Measurements from ENCODE around the gene ATRIP. TPM values are rescaled to one million over a fixed set of nuclear protein-coding genes. Genes with fewer than 3 reads are reported as not detected.

The ATRIP gene
- total RNA-seq, 6 experiments from 2014 or later: 7.0 to 10.5 (median 8.2) TPM

DNA sequence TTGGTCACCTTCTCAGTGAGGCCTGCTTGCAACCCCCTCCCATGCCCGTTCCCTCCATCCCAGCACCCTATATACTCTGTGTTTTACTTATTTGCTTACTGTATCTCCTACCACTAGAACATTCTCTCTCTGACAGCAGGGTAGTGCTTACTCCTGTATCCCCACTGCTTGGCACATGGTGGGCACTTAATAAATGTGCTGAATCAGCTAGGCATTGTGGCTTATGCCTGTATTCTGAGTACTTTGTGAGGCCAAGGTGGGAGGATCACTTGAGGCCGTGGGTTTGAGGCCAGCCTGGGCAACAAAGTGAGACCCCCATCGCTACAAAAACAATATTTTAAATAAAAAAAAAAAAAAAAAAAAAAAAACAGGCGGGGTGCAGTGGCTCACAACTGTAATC, 65.0 kb downstream of the ATRIP start:
- TF ChIP-seq, protein P1, sequence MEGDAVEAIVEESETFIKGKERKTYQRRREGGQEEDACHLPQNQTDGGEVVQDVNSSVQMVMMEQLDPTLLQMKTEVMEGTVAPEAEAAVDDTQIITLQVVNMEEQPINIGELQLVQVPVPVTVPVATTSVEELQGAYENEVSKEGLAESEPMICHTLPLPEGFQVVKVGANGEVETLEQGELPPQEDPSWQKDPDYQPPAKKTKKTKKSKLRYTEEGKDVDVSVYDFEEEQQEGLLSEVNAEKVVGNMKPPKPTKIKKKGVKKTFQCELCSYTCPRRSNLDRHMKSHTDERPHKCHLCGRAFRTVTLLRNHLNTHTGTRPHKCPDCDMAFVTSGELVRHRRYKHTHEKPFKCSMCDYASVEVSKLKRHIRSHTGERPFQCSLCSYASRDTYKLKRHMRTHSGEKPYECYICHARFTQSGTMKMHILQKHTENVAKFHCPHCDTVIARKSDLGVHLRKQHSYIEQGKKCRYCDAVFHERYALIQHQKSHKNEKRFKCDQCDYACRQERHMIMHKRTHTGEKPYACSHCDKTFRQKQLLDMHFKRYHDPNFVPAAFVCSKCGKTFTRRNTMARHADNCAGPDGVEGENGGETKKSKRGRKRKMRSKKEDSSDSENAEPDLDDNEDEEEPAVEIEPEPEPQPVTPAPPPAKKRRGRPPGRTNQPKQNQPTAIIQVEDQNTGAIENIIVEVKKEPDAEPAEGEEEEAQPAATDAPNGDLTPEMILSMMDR (IDR thresholded peaks at IDR 0.05): no peak
- Mint-ChIP-seq H3K4me1 (ENCODE audit: low read depth) (peaks cover 12% of the 10 kb centered on the region), H3K27me3 (ENCODE audit: insufficient read depth) (peaks cover 2% of the 10 kb centered on the region; the same call in 1 of the 2 replicates), H3K27ac (no peak overlapping the region), H3K36me3 (ENCODE audit: low read depth) (no peaks in the 10 kb centered on the region), H3K9me3 (no peaks in the 10 kb centered on the region), H3K4me3 (no peak overlapping the region)
- no peak for DNase-seq

DNA sequence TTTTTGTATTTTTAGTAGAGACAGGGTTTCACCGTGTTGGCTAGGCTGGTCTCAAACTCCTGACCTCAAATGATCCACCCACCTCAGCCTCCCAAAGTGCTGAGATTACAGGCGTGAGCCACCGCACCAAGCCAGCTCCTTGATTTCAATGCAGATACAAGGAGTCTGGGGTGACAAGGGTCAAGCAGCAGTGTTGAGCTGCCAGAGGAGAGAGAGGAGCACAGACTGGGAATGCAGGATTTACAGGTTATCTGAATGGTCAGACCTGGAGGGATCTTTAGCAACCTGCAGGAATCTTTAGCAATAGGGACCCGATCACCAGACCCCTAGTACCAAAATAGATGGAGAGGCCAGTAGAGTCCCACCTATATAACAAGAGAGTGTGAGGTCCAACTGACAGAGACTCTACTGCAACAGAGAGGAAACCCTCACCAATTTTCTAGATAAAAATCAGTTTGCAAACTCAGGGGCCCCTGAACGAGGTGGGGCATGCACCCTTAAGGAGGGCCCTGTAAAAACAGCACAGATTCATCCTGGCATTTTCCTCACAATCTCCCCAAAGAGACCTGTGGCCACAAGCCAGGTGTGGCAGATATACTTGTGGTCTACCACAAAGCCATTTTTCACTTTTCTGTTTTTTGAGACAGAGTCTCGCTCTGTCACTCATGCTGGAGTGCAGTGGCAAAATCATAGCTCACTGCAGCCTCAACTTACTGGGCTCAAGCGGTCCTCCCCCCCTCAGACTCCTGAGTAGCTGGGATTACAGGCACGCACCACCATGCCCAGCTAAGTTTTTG, 68.1 kb downstream of the ATRIP start:
- Mint-ChIP-seq H3K27ac (no peak overlapping the region), H3K4me3 (no peak overlapping the region), H3K27me3 (ENCODE audit: insufficient read depth) (peaks cover 2% of the 10 kb centered on the region), H3K9me3 (no peaks in the 10 kb centered on the region), H3K36me3 (ENCODE audit: low read depth) (no peaks in the 10 kb centered on the region), H3K4me1 (ENCODE audit: low read depth) (no peaks in the 10 kb centered on the region)
- no peak for DNase-seq
- TF ChIP-seq, protein P1 (IDR thresholded peaks at IDR 0.05): no peak

Other genes with a start within 250 kb of the ATRIP start
- not detected for gene CAMP, start 223.2 kb upstream of the ATRIP start, total RNA-seq (2021; fragmentation: NEBNext Ultra II Directional; extraction: Animal tissue kit (Norgen Biotek cat#: 25700))
- 1 to 10 TPM; 2.4 to 3.5 (median 2.9) TPM for gene ZNF589, start 205.6 kb upstream of the ATRIP start, total RNA-seq (2021; fragmentation: NEBNext Ultra II Directional; extraction: Animal tissue kit (Norgen Biotek cat#: 25700))
- 10 to 100 TPM; 18.7 to 25.9 (median 21.4) TPM for gene NME6, start 145.4 kb upstream of the ATRIP start, total RNA-seq (2021; fragmentation: NEBNext Ultra II Directional; extraction: Animal tissue kit (Norgen Biotek cat#: 25700))
- gene SPINK8, start 113.1 kb upstream of the ATRIP start, total RNA-seq (2021; fragmentation: NEBNext Ultra II Directional; extraction: Animal tissue kit (Norgen Biotek cat#: 25700)): not detected
- not detected for gene FBXW12, start 74.5 kb upstream of the ATRIP start, total RNA-seq (2021; fragmentation: NEBNext Ultra II Directional; extraction: Animal tissue kit (Norgen Biotek cat#: 25700))
- 10 to 100 TPM; 11.1 to 15.5 (median 12.8) TPM for gene PLXNB1, start 16.7 kb upstream of the ATRIP start, total RNA-seq (2021; fragmentation: NEBNext Ultra II Directional; extraction: Animal tissue kit (Norgen Biotek cat#: 25700))
- gene CCDC51, start 6.6 kb upstream of the ATRIP start, total RNA-seq (2021; fragmentation: NEBNext Ultra II Directional; extraction: Animal tissue kit (Norgen Biotek cat#: 25700)): 10 to 100 TPM; 10.1 to 15.3 (median 12.5) TPM
- 100 to 1,000 TPM; 213 to 341 (median 280) TPM for gene TMA7, start 6.5 kb upstream of the ATRIP start, total RNA-seq (2021; fragmentation: NEBNext Ultra II Directional; extraction: Animal tissue kit (Norgen Biotek cat#: 25700))
- 100 to 1,000 TPM; 266 to 286 (median 277) TPM for gene SHISA5, start 57.4 kb downstream of the ATRIP start, total RNA-seq (2021; fragmentation: NEBNext Ultra II Directional; extraction: Animal tissue kit (Norgen Biotek cat#: 25700))
- 10 to 100 TPM in 1 of 6 experiments, 1 to 10 TPM in 5; 7.5 to 10.5 (median 8.9) TPM for gene PFKFB4, start 110.1 kb downstream of the ATRIP start, total RNA-seq (2021; fragmentation: NEBNext Ultra II Directional; extraction: Animal tissue kit (Norgen Biotek cat#: 25700))
- 1 to 10 TPM; 4.3 to 6.4 (median 5.0) TPM for gene UCN2, start 117.0 kb downstream of the ATRIP start, total RNA-seq (2021; fragmentation: NEBNext Ultra II Directional; extraction: Animal tissue kit (Norgen Biotek cat#: 25700))
- 100 to 1,000 TPM in 1 of 6 experiments, 10 to 100 TPM in 5; 74.9 to 113 (median 80.8) TPM for gene COL7A1, start 148.6 kb downstream of the ATRIP start, total RNA-seq (2021; fragmentation: NEBNext Ultra II Directional; extraction: Animal tissue kit (Norgen Biotek cat#: 25700))
- gene UQCRC1, start 162.9 kb downstream of the ATRIP start, total RNA-seq (2021; fragmentation: NEBNext Ultra II Directional; extraction: Animal tissue kit (Norgen Biotek cat#: 25700)): 100 to 1,000 TPM; 254 to 322 (median 276) TPM
- under 1 TPM in 1 of 6 experiments, not detected in 5; 0.25 TPM for gene TMEM89, start 175.0 kb downstream of the ATRIP start, total RNA-seq (2021; fragmentation: NEBNext Ultra II Directional; extraction: Animal tissue kit (Norgen Biotek cat#: 25700))
- 10 to 100 TPM; 15.1 to 19.6 (median 17.5) TPM for gene SLC26A6, start 188.7 kb downstream of the ATRIP start, total RNA-seq (2021; fragmentation: NEBNext Ultra II Directional; extraction: Animal tissue kit (Norgen Biotek cat#: 25700))
- gene CELSR3, start 216.1 kb downstream of the ATRIP start, total RNA-seq (2021; fragmentation: NEBNext Ultra II Directional; extraction: Animal tissue kit (Norgen Biotek cat#: 25700)): 1 to 10 TPM; 1.9 to 5.0 (median 3.4) TPM
- gene NCKIPSD, start 239.2 kb downstream of the ATRIP start, total RNA-seq (2021; fragmentation: NEBNext Ultra II Directional; extraction: Animal tissue kit (Norgen Biotek cat#: 25700)): 10 to 100 TPM; 20.5 to 27.3 (median 23.0) TPM

Data from HFFc6 (cell line).